IPS DF 6.9 (cell line): ENCODE measurements around the gene BCL2L12.
"Not testable (repeated sequence)": the region's sequence is repeated elsewhere in the genome, so short reads cannot be mapped to it uniquely, and the experiment has no call there.

Experiments
- DNase-seq: peaks from one replicate; pipeline ENCODE4 v3.0.0-alpha.2; 2013; ENCODE audit warnings: low read depth, low spot score
- H3K27ac ChIP-seq: one replicate; pipeline ENCODE4 v1.5.1; 2013; ENCODE audit warnings: low read length, control low read depth
- H3K27me3 ChIP-seq: 2 replicates; pipeline ENCODE4 v1.6.1; 2013; ENCODE audit warnings: mild to moderate bottlenecking, low read length; ENCODE audit not compliant: control insufficient read depth, insufficient read depth
- H3K36me3 ChIP-seq: 2 replicates; pipeline ENCODE4 v1.6.1; 2013; ENCODE audit warnings: low read length; ENCODE audit not compliant: control insufficient read depth, insufficient read depth
- H3K4me1 ChIP-seq: 2 replicates; pipeline ENCODE4 v1.6.1; 2013; ENCODE audit warnings: low read length; ENCODE audit not compliant: control insufficient read depth, insufficient read depth
- H3K4me3 ChIP-seq: 2 replicates; pipeline ENCODE4 v1.5.1; 2013; ENCODE audit warnings: mild to moderate bottlenecking, low read length
- H3K9me3 ChIP-seq: 2 replicates; pipeline ENCODE4 v1.6.1; 2013; ENCODE audit warnings: low read length, inconsistent platforms; ENCODE audit not compliant: control insufficient read depth, insufficient read depth
- WGBS: extraction: QIAGEN DNeasy Blood & Tissue Kit; methylation state at CpG from one replicate; pipeline ENCODE4 v1.1.7; 2013; ENCODE audit warnings: mixed read lengths, missing lambda C conversion rate; ENCODE audit not compliant: insufficient read length, insufficient coverage; 5-methylcytosine and 5-hydroxymethylcytosine counted together

The BCL2L12 gene

GRCh38 chr19:49665351-49666119, at the start of gene BCL2L12, which contains the start of gene IRF3:
BCL2L12 (plus strand) TSS chr19:49665933; CDS start chr19:49666693, 760 bp downstream.
IRF3 (minus strand) TSS chr19:49665857; CDS start chr19:49664838, 1,019 bp downstream.
- H3K36me3 ChIP-seq: peaks cover 35% of the 10 kb centered on the region
- no peaks in the 10 kb centered on the region for H3K9me3 ChIP-seq
- H3K27ac ChIP-seq: no peak within 1 kb of the TSS
- peak within 1 kb of the TSS; percentile 92 for H3K4me3 ChIP-seq
- H3K27me3 ChIP-seq: no peaks in the 10 kb centered on the region
- no peaks in the 10 kb centered on the region for H3K4me1 ChIP-seq
- DNase-seq: no peak
- no CpG with 5 or more reads among the region's 50 CpGs for WGBS

- Histone ChIP-seq H3K36me3 (peaks cover 29% of the 10 kb centered on the region), H3K4me3 (no peak overlapping the region)
- no CpG with 5 or more reads among the region's 7 CpGs for WGBS
Measured at GRCh38 chr19:49616532-49616931, 49.2 kb upstream of the BCL2L12 start.

GRCh38 chr19:49616945-49617344, 48.8 kb upstream of the BCL2L12 start:
- no peaks in the 10 kb centered on the region for H3K4me1 ChIP-seq
- WGBS: no CpG with 5 or more reads among the region's 7 CpGs
- no peak overlapping the region for H3K4me3 ChIP-seq
- peaks cover 32% of the 10 kb centered on the region for H3K36me3 ChIP-seq
- DNase-seq: no peak
- no peaks in the 10 kb centered on the region for H3K27me3 ChIP-seq
- H3K9me3 ChIP-seq: no peaks in the 10 kb centered on the region
- H3K27ac ChIP-seq: no peak overlapping the region

More at GRCh38 chr19:49616532-49616931, 49.2 kb upstream of the BCL2L12 start:
- no peak for DNase-seq
- no peaks in the 10 kb centered on the region for H3K4me1 ChIP-seq
- no peaks in the 10 kb centered on the region for H3K9me3 ChIP-seq
- no peak overlapping the region for H3K27ac ChIP-seq
- no peaks in the 10 kb centered on the region for H3K27me3 ChIP-seq

GRCh38 chr19:49617860-49618259, 47.9 kb upstream of the BCL2L12 start:
- not testable (repeated sequence) for H3K4me3 ChIP-seq, H3K27me3 ChIP-seq, DNase-seq, H3K4me1 ChIP-seq, H3K27ac ChIP-seq, H3K9me3 ChIP-seq
- WGBS: no CpG with 5 or more reads among the region's 13 CpGs
- peaks cover 32% of the 10 kb centered on the region for H3K36me3 ChIP-seq

- no peaks in the 10 kb centered on the region for H3K4me1 ChIP-seq
- peaks cover 23% of the 10 kb centered on the region for H3K36me3 ChIP-seq
- DNase-seq: no peak
- no peak overlapping the region for H3K27ac ChIP-seq
- no peaks in the 10 kb centered on the region for H3K27me3 ChIP-seq
- no peak overlapping the region for H3K4me3 ChIP-seq
- no CpG with 5 or more reads among the region's 27 CpGs for WGBS
- no peaks in the 10 kb centered on the region for H3K9me3 ChIP-seq
Measured at GRCh38 chr19:49624967-49625910, 40.5 kb upstream of the BCL2L12 start.

GRCh38 chr19:49626226-49626625, 39.5 kb upstream of the BCL2L12 start:
- Histone ChIP-seq H3K9me3 (no peaks in the 10 kb centered on the region), H3K36me3 (peaks cover 20% of the 10 kb centered on the region), H3K4me3 (no peak overlapping the region), H3K27me3 (no peaks in the 10 kb centered on the region), H3K27ac (no peak overlapping the region), H3K4me1 (0 out of 2 replicates have a peak, but pooled peaks cover 2% of the 10 kb centered on the region)
- no peak for DNase-seq
- no CpG with 5 or more reads among the region's 11 CpGs for WGBS

- Histone ChIP-seq H3K4me1 (0 out of 2 replicates have a peak, but pooled peaks cover 2% of the 10 kb centered on the region), H3K27ac (no peak overlapping the region), H3K4me3 (no peak overlapping the region), H3K36me3 (peaks cover 13% of the 10 kb centered on the region; the same call in 1 of the 2 replicates), H3K9me3 (no peaks in the 10 kb centered on the region), H3K27me3 (no peaks in the 10 kb centered on the region)
- no CpG with 5 or more reads among the region's 9 CpGs for WGBS
- no peak for DNase-seq
Measured at GRCh38 chr19:49629659-49630058, 36.1 kb upstream of the BCL2L12 start.

GRCh38 chr19:49631014-49631588, 34.6 kb upstream of the BCL2L12 start:
- WGBS: no CpG with 5 or more reads among the region's 9 CpGs
- no peak overlapping the region for H3K27ac ChIP-seq
- peaks cover 5% of the 10 kb centered on the region; the same call in 1 of the 2 replicates for H3K36me3 ChIP-seq
- 0 out of 2 replicates have a peak, but pooled peaks cover 3% of the 10 kb centered on the region for H3K4me1 ChIP-seq
- H3K27me3 ChIP-seq: no peaks in the 10 kb centered on the region
- H3K9me3 ChIP-seq: no peaks in the 10 kb centered on the region
- no peak for DNase-seq
- no peak overlapping the region for H3K4me3 ChIP-seq

GRCh38 chr19:49631610-49632192, 34.0 kb upstream of the BCL2L12 start:
- no peak overlapping the region for H3K27ac ChIP-seq

More at GRCh38 chr19:49631610-49632192, 34.0 kb upstream of the BCL2L12 start:
- Histone ChIP-seq H3K36me3 (no peaks in the 10 kb centered on the region), H3K9me3 (no peaks in the 10 kb centered on the region), H3K4me1 (0 out of 2 replicates have a peak, but pooled peaks cover 3% of the 10 kb centered on the region), H3K27me3 (no peaks in the 10 kb centered on the region), H3K4me3 (no peak overlapping the region)
- no CpG with 5 or more reads among the region's 19 CpGs for WGBS
- no peak for DNase-seq
